ENCODE data around the gene WDSUB1.

WDSUB1 gene

GRCh38 chr2:159226059-159226461, 60.4 kb downstream of the WDSUB1 start:
- H3K36me3 ChIP-seq = peaks cover 47% of the 10 kb centered on the region
- H3K27me3 ChIP-seq (ENCODE audit: insufficient read depth, low read depth, severe bottlenecking) = no peaks in the 10 kb centered on the region
- H3K27ac ChIP-seq = no peak overlapping the region
- TF ChIP-seq CTCF (IDR thresholded peaks at IDR 0.05; ENCODE audit: low read depth, low read length) = no peak
- H3K9me3 ChIP-seq (ENCODE audit: severe bottlenecking) = no peaks in the 10 kb centered on the region
- H3K4me3 ChIP-seq (ENCODE audit: low read depth, low read length) = no peak overlapping the region
- DNase-seq = no peak

- H3K27ac ChIP-seq = no peak overlapping the region
- no peak overlapping the region for H3K4me3 ChIP-seq (ENCODE audit: low read depth, low read length)
- H3K27me3 ChIP-seq (ENCODE audit: insufficient read depth, low read depth, severe bottlenecking) = no peaks in the 10 kb centered on the region
- no peaks in the 10 kb centered on the region for H3K9me3 ChIP-seq (ENCODE audit: severe bottlenecking)
- peaks cover 44% of the 10 kb centered on the region for H3K36me3 ChIP-seq
- no peak for TF ChIP-seq CTCF (IDR thresholded peaks at IDR 0.05; ENCODE audit: low read depth, low read length)
- no peak for DNase-seq
Observed at GRCh38 chr2:159225025-159226016, 61.2 kb downstream of the WDSUB1 start.

GRCh38 chr2:159224061-159224813, 62.3 kb downstream of the WDSUB1 start:
- no peak overlapping the region for H3K4me3 ChIP-seq (ENCODE audit: low read depth, low read length)
- H3K27ac ChIP-seq = no peak overlapping the region
- no peak for TF ChIP-seq CTCF (IDR thresholded peaks at IDR 0.05; ENCODE audit: low read depth, low read length)
- peaks cover 40% of the 10 kb centered on the region for H3K36me3 ChIP-seq
- no peaks in the 10 kb centered on the region for H3K9me3 ChIP-seq (ENCODE audit: severe bottlenecking)
- no peak for DNase-seq
- no peaks in the 10 kb centered on the region for H3K27me3 ChIP-seq (ENCODE audit: insufficient read depth, low read depth, severe bottlenecking)

- no peaks in the 10 kb centered on the region for H3K27me3 ChIP-seq (ENCODE audit: insufficient read depth, low read depth, severe bottlenecking)
- no peak overlapping the region for H3K27ac ChIP-seq
- no peaks in the 10 kb centered on the region for H3K9me3 ChIP-seq (ENCODE audit: severe bottlenecking)
- TF ChIP-seq CTCF (IDR thresholded peaks at IDR 0.05; ENCODE audit: low read depth, low read length) = no peak
- H3K36me3 ChIP-seq = peaks cover 33% of the 10 kb centered on the region
- DNase-seq = no peak
- H3K4me3 ChIP-seq (ENCODE audit: low read depth, low read length) = no peak overlapping the region
Observed at GRCh38 chr2:159219394-159219998, 67.0 kb downstream of the WDSUB1 start.

- no peak for DNase-seq
- Histone ChIP-seq H3K4me3 (ENCODE audit: low read depth, low read length) (no peak overlapping the region), H3K9me3 (ENCODE audit: severe bottlenecking) (no peaks in the 10 kb centered on the region), H3K36me3 (peaks cover 23% of the 10 kb centered on the region), H3K27ac (no peak overlapping the region), H3K27me3 (ENCODE audit: insufficient read depth, low read depth, severe bottlenecking) (no peaks in the 10 kb centered on the region)
- TF ChIP-seq CTCF (IDR thresholded peaks at IDR 0.05; ENCODE audit: low read depth, low read length) = no peak
Observed at GRCh38 chr2:159218389-159218788, 68.1 kb downstream of the WDSUB1 start.

Data from WERI-Rb-1 (cell line).